Endothelial cell (in vitro differentiated cells): Measurements from ENCODE around the gene HDAC8. TPM values are rescaled to one million over a fixed set of nuclear protein-coding genes. Genes with fewer than 3 reads are reported as not detected.
"Not testable (repeated sequence)": the region's sequence is repeated elsewhere in the genome, so short reads cannot be mapped to it uniquely, and the experiment has no call there.

ENCODE experiments used
- DNase-seq: peaks from one replicate; pipeline ENCODE4 v3.0.0; 2021; ENCODE audit warnings: low spot score
- H3K27ac Mint-ChIP-seq: one replicate; pipeline ENCODE4 v1.8.0; 2021; ENCODE audit warnings: mixed read lengths, inconsistent platforms; ENCODE audit not compliant: unreplicated experiment
- H3K27me3 Mint-ChIP-seq: one replicate; pipeline ENCODE4 v1.8.0; 2021; ENCODE audit warnings: mild to moderate bottlenecking, moderate library complexity, mixed read lengths, inconsistent platforms; ENCODE audit not compliant: unreplicated experiment
- H3K36me3 Mint-ChIP-seq: one replicate; pipeline ENCODE4 v1.8.0; 2021; ENCODE audit warnings: mild to moderate bottlenecking, low read depth, mixed read lengths, inconsistent platforms; ENCODE audit not compliant: unreplicated experiment
- H3K4me1 Mint-ChIP-seq: one replicate; pipeline ENCODE4 v1.8.0; 2021; ENCODE audit warnings: mild to moderate bottlenecking, mixed read lengths, inconsistent platforms; ENCODE audit not compliant: unreplicated experiment
- H3K4me3 Mint-ChIP-seq: one replicate; pipeline ENCODE4 v1.8.0; 2021; ENCODE audit warnings: mild to moderate bottlenecking, mixed read lengths, inconsistent platforms; ENCODE audit not compliant: unreplicated experiment
- H3K9me3 Mint-ChIP-seq: one replicate; pipeline ENCODE4 v1.8.0; 2021; ENCODE audit warnings: mixed read lengths, inconsistent platforms; ENCODE audit not compliant: unreplicated experiment
- total RNA-seq: library from RNA; stranded (reverse); fragmentation: NEBNext Ultra II Directional; extraction: Animal tissue kit (Norgen Biotek cat#: 25700); gene quantifications from one replicate; pipeline ENCODE4 v1.2.1, GENCODE V29; 2021; ENCODE audit not compliant: unreplicated experiment
- TF ChIP-seq, protein P1 (sequence below): fragments of 200-600 bp; sonication (generic); IDR thresholded peaks from one replicate; pipeline ENCODE4 v1.5.0; 2021; ENCODE audit warnings: antibody characterized with exemption; ENCODE audit not compliant: unreplicated experiment

The HDAC8 gene
- total RNA-seq, 1 donor from 2014 or later, result 29.4 TPM

DNA sequence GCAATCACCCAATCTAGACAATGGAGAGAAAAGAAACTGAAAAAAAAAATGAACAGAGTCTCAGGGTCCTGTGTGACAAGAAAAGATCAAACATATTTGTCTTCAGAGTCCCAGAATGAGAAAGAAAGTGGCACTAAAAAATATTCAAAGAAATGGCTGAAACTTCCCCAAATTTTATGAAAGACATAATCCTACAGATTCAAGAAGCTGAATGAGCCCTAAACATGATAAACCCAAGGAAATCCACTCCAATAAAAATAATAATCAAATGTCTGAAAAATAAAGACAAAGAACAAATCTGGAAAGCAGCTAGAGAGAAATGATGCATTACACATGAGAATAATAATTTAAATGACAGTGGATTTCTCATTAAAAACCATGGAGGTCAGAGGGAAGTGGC, 136.6 kb downstream of the HDAC8 start:
- H3K4me3 Mint-ChIP-seq, result no peak overlapping the region
- DNase-seq, result no peak
- H3K27ac Mint-ChIP-seq, result no peak overlapping the region
- H3K27me3 Mint-ChIP-seq, result no peaks in the 10 kb centered on the region
- H3K36me3 Mint-ChIP-seq, result peaks cover 38% of the 10 kb centered on the region
- no peaks in the 10 kb centered on the region for H3K9me3 Mint-ChIP-seq
- H3K4me1 Mint-ChIP-seq, result no peaks in the 10 kb centered on the region
- TF ChIP-seq, protein P1, sequence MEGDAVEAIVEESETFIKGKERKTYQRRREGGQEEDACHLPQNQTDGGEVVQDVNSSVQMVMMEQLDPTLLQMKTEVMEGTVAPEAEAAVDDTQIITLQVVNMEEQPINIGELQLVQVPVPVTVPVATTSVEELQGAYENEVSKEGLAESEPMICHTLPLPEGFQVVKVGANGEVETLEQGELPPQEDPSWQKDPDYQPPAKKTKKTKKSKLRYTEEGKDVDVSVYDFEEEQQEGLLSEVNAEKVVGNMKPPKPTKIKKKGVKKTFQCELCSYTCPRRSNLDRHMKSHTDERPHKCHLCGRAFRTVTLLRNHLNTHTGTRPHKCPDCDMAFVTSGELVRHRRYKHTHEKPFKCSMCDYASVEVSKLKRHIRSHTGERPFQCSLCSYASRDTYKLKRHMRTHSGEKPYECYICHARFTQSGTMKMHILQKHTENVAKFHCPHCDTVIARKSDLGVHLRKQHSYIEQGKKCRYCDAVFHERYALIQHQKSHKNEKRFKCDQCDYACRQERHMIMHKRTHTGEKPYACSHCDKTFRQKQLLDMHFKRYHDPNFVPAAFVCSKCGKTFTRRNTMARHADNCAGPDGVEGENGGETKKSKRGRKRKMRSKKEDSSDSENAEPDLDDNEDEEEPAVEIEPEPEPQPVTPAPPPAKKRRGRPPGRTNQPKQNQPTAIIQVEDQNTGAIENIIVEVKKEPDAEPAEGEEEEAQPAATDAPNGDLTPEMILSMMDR, result no peak

DNA sequence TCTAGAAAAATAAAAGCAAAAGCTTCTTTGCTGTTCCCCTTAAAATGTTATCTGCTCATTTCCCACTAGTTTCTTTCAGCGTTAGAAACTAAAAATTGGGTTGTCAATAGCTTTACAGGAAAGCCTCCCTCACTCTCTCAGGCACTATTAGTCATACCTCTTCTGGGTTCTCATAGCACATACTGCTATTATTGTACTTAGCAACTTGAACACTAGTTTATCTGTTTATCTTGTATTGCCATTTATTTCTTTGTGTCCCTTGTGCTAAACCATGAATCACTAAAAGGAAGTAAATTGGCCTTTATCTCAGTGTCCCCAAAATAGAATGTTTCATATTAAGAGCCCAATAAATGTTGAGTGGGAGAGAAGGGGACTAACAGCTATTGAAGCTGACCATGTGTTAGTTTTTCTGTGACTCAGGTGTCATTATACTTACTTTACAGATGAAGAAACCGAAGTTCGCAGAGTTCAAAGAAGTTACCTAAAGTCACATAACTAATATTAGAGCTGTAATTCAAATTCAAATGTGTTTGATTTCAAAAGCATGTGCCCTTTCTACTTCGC, 142.2 kb downstream of the HDAC8 start:
- H3K4me1 Mint-ChIP-seq, result no peaks in the 10 kb centered on the region
- H3K27me3 Mint-ChIP-seq, result no peaks in the 10 kb centered on the region
- no peak for DNase-seq
- no peak overlapping the region for H3K27ac Mint-ChIP-seq
- H3K36me3 Mint-ChIP-seq, result peaks cover 6% of the 10 kb centered on the region
- TF ChIP-seq, protein P1, result no peak
- H3K4me3 Mint-ChIP-seq, result no peak overlapping the region
- H3K9me3 Mint-ChIP-seq, result no peaks in the 10 kb centered on the region

DNA sequence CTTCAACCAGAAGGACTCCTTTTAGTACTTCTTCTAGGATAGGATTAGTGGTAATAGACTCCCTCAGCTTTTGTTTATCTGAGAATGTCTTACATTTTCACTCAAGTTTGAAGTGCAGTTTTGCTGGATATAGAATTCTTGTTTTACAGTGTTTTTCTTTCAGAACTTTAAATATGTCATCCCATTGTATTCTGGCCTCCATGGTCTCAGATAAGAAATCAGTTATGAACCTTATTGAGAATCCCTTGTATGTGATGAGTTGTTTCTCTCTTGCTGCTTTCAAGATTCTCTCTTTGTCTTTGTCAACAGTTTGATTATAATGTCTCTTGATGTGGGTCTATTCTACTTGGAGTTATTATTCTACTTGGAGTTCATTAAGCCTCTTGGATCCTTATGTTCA, 150.8 kb downstream of the HDAC8 start:
- DNase-seq, result no peak
- no peak overlapping the region for H3K4me3 Mint-ChIP-seq
- H3K27me3 Mint-ChIP-seq, result peaks cover 2% of the 10 kb centered on the region
- H3K9me3 Mint-ChIP-seq, result peaks cover 4% of the 10 kb centered on the region
- H3K36me3 Mint-ChIP-seq, result peaks cover 26% of the 10 kb centered on the region
- H3K4me1 Mint-ChIP-seq, result no peaks in the 10 kb centered on the region
- no peak overlapping the region for H3K27ac Mint-ChIP-seq
- TF ChIP-seq, protein P1, result no peak

DNA sequence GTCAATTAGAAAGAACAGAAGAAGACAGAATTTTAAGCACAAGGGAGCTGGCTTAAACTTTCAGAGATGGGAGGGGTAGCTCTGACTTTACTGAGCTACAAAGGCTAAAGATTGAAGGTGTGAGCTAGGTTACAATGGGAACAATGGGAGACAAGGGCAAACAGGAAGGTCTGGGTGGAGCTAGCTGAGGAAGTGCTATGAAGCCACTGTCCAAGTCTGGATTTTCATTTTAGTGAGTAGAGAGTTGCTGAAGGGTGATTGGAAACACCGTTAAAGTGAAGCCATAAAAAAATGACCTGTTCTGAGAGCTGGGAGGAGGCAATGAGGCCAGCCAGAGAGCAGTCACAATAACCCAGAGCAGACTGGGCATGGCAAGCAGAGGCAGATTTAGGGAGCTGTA, 162.7 kb downstream of the HDAC8 start:
- peaks cover 2% of the 10 kb centered on the region for H3K27me3 Mint-ChIP-seq
- peak overlapping the region; percentile 12 for H3K27ac Mint-ChIP-seq
- no peaks in the 10 kb centered on the region for H3K9me3 Mint-ChIP-seq
- peaks cover 31% of the 10 kb centered on the region for H3K36me3 Mint-ChIP-seq
- peaks cover 7% of the 10 kb centered on the region for H3K4me1 Mint-ChIP-seq
- H3K4me3 Mint-ChIP-seq, result peak overlapping the region; percentile 37
- TF ChIP-seq, protein P1, result no peak
- no peak for DNase-seq

DNA sequence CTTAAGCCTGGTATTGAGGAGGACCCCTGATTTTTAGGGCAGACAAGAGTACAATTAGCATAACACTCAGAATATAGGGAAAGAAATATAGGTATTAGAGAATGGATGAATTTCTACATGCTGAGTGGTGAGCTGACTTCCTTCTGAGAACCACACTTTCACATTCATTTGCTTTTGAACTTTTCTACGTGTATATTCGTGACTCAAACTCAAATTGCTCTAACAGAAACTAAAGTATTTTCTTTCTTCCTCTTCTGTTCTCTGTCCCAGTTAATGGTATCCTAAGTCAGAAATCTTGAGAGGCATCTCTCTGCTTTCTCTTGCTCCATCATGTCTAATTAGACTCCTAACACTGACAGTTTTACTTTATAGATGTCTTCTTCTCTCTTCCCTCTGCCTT, 163.8 kb downstream of the HDAC8 start:
- Mint-ChIP-seq H3K4me1 (peaks cover 7% of the 10 kb centered on the region), H3K36me3 (peaks cover 27% of the 10 kb centered on the region), H3K27ac (no peak overlapping the region), H3K27me3 (peaks cover 2% of the 10 kb centered on the region), H3K9me3 (no peaks in the 10 kb centered on the region), H3K4me3 (no peak overlapping the region)
- no peak for DNase-seq
- TF ChIP-seq, protein P1, result no peak

DNA sequence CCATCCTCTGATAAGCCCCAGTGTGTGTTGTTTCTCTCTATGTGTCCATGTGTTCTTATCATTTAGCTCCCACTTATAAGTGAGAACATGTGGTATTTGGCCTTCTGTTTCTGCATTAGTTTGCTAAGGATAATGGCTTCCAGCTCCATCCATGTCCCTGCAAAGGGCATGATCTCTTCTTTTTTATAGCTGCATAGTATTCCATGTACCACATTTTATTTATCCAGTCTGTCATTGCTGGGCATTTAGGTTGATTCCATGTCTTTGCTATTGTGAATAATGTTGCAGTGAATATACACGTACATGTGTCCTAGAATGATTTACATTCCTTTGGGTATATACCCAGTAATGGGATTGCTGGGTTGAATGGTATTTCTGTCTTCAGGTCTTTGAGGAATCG, 167.5 kb downstream of the HDAC8 start:
- peaks cover 17% of the 10 kb centered on the region for H3K36me3 Mint-ChIP-seq
- not testable (repeated sequence) for H3K9me3 Mint-ChIP-seq, H3K4me3 Mint-ChIP-seq, H3K27me3 Mint-ChIP-seq, H3K27ac Mint-ChIP-seq, H3K4me1 Mint-ChIP-seq, DNase-seq
